Natural killer cell treated with Interleukin-12 subunit alpha and Interleukin-12 subunit beta and Interleukin-15 and Interleukin-18, amount 100 ng/mL, for 72 hours (primary cell): Measurements from ENCODE around the gene BACH2. TPM values are rescaled to one million over a fixed set of nuclear protein-coding genes. Genes with fewer than 3 reads are reported as not detected.
A peak's percentile ranks its signal among the peaks of the same experiment; 100 is the strongest.
"Not testable (repeated sequence)": the region's sequence is repeated elsewhere in the genome, so short reads cannot be mapped to it uniquely, and the experiment has no call there.

Source experiments
- ATAC-seq, 2 donors: fragments of 150-1000 bp; cut with Tn5 transposase in 1 of 2; sonication (Bioruptor Pico), chemical (Tn5 transposase) in 1 of 2; 2 replicates each; pipeline ENCODE4 v1.10.0; 2021
- DNase-seq: peaks from one replicate; pipeline ENCODE4 v3.0.0; 2022; ENCODE audit warnings: low spot score
- H3K27ac Mint-ChIP-seq, 2 donors: 1 replicate in 1 of 2; 2 replicates in 1 of 2; pipeline ENCODE4 v1.8.0; 2022; ENCODE audit warnings: mixed read lengths in 2 of 2, mild to moderate bottlenecking in 1 of 2, moderate library complexity in 1 of 2
- H3K27me3 Mint-ChIP-seq, 2 donors: 1 replicate in 1 of 2; 2 replicates in 1 of 2; pipeline ENCODE4 v1.8.0; 2022; ENCODE audit warnings: mixed read lengths in 2 of 2
- H3K36me3 Mint-ChIP-seq: one replicate; pipeline ENCODE4 v1.8.0; 2022; ENCODE audit warnings: mixed read lengths
- H3K4me1 Mint-ChIP-seq, 2 donors: 1 replicate in 1 of 2; 2 replicates in 1 of 2; pipeline ENCODE4 v1.8.0; 2022; ENCODE audit warnings: low read depth in 2 of 2, mixed read lengths in 2 of 2, mild to moderate bottlenecking in 1 of 2
- H3K4me3 Mint-ChIP-seq: one replicate; pipeline ENCODE4 v1.8.0; 2022; ENCODE audit warnings: mixed read lengths
- H3K9me3 Mint-ChIP-seq: 2 replicates; pipeline ENCODE4 v1.8.0; 2022; ENCODE audit warnings: mixed read lengths
- total RNA-seq, 2 donors: library from RNA; stranded (reverse); gene quantifications; one replicate each; pipeline ENCODE4 v1.2.3, GENCODE V29; 2022

Gene BACH2
- total RNA-seq, 2 donors from 2014 or later = 3.1 to 5.8 TPM

DNA sequence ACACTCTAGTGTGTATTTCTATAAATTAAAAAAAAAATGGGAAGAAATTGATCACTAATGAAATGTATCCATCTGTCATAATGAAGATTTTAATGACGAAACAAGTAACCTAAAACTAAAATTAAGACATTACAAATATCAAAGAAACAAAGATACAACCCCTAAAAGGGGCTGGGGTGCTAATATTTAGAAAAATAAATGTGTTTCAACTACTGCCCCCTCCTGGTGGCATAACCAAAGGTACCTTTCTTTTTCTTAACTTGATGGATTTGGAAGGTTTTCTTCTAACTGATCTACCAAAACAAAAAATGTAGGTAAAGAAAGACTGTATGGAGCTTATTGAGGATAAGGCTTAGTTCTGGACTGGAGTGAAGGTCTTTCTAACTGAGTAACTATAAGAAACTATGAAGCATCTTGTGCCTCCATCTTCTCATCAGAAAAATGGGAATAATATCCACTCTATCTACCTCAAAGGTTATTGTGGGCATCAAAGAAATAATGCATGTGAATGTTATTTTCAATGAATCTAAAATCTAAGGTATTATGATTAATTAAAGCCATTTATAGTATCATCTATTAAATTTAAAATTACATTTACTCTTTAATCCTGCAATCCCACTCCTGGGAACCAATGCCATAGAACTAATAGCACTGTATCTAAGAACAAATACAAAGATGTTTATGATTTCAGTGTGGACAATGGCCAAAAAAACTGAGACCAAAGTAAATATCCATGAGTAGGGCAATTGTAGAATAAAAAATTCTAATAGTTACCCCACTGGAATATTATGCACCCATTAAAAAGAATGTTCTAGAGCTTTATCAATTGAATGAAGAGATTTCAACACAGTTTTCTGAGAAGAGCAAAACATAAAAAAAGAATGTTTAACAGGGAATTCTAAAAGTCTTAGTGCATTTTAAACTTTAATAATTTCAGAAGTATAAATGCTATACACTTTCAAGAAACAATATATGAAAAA is 117.2 kb downstream of the BACH2 start:
- H3K36me3 Mint-ChIP-seq = no peaks in the 10 kb centered on the region
- DNase-seq = no peak
- no peak overlapping the region for H3K4me3 Mint-ChIP-seq
- no peak for ATAC-seq
- H3K4me1 Mint-ChIP-seq = peaks cover 26 to 32% of the 10 kb centered on the region in 2 donors
- H3K27ac Mint-ChIP-seq = no peak overlapping the region
- H3K9me3 Mint-ChIP-seq = no peaks in the 10 kb centered on the region
- peaks cover 0 to 2% of the 10 kb centered on the region in 2 donors for H3K27me3 Mint-ChIP-seq

DNA sequence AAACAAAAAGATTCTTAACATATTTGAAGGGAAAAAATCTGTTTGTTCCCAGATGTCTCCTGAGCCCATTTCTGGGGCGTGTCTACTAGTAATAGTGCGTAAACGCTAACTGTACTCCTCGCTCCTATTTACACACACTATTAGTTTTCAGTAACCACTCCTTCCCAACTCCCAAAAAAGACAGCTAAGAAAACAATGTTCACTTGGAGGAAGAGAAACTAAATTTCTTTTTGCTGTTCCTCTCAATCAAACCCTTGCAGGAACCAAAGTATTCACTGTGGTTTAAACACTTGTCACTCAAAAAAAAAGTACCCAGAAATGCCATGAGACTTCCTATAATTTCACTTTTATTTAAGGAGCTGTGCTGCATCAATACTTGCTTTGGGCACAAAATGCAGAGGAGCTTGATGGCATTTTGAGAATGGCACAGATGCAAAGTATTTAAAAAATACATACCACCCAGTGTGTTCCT is 118.2 kb downstream of the BACH2 start:
- H3K4me1 Mint-ChIP-seq = peaks cover 26 to 32% of the 10 kb centered on the region in 2 donors
- H3K36me3 Mint-ChIP-seq = no peaks in the 10 kb centered on the region
- H3K9me3 Mint-ChIP-seq = no peaks in the 10 kb centered on the region
- H3K4me3 Mint-ChIP-seq = peak overlapping the region; percentile 25
- ATAC-seq (no peak), DNase-seq (no peak)
- peak overlapping the region in 1 of 2 donors; percentile 64 for H3K27ac Mint-ChIP-seq
- peaks cover 0 to 2% of the 10 kb centered on the region in 2 donors for H3K27me3 Mint-ChIP-seq

DNA sequence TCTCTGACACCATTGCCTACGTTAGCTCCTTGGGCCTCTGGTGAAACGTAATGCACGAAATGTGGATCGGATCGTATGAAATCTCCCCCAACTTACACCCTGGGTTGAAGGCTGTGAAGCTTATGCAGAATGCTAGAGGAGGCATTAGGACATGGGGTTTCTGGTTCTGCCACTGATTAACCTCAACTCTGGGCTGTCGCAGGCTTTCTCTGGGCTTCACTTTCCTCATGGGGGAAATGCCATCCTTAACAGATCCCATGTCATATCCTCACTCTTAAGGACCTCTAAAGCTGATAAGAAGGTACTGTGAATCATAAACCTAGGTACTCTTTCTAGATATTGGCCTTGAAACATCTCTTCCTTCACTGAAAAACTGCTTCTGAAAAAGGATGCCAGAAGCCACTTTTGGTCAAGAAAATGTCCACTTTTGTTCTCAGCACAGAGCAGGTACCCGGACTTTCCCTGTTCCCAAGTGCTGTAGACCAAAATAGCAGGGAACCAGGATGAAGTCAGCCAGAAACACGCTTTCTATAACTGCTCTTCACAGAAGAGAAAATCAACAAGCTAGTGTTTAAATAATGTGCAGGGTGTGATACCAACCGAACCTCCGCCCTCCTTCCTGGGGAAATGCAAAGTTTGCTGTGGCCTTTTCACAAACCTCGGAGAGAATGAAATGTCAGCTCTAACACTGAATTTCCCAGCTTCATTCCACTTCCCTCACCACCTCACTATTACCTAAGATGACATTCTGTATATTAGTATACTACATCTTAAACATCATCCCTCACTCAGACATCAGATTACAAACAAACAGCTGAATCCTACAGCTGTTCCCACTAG is 118.9 kb downstream of the BACH2 start:
- H3K36me3 Mint-ChIP-seq = no peaks in the 10 kb centered on the region
- peaks cover 0 to 2% of the 10 kb centered on the region in 2 donors for H3K27me3 Mint-ChIP-seq
- DNase-seq (no peak), ATAC-seq (peak in 1 of 2 donors; percentile 8)
- H3K4me3 Mint-ChIP-seq = peak overlapping the region; percentile 25
- no peaks in the 10 kb centered on the region for H3K9me3 Mint-ChIP-seq
- H3K4me1 Mint-ChIP-seq = peaks cover 26 to 32% of the 10 kb centered on the region in 2 donors
- H3K27ac Mint-ChIP-seq = peak overlapping the region in 1 of 2 donors; percentile 64

DNA sequence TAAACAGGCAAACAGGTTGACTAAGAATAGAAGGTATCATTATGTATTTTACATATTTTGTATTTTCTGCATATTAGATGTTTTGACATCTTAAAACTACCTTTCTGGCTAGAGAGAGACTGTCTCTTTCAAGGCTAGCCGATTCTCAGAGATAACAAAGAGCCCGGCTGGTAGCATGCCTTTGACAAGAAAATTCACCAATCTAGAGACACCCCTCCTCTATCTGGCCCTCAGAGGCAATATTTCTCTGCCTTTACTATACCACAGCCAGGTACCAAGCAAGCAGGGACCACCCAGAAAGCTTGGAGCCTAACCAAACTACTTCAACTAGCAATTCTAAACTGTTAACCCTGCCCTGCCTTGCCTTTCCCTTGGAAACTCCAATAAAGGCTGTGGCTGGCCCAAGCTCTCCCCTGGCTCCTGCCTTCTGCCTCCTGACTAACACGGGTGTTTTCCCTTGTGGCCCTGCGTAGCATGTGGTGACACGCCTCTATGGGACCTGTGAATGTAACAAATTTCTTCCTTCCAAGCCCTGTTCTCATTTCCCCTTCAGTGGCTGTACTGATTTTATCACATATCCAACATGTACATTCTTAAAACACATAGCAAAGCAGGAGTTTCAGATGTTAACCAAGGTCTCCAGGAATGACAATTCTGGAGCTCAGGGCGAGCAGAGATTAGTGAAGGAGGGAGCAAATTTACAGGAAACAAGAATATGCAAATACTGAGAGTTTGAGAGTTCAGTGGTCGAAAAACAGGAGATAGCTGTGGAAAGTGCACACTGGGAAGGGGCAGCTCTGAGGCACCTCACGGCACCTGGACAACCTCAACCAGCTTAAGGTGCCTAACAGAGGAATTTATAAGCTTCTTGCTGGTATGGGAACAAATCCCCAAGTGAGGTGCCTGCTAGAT is 120.8 kb downstream of the BACH2 start:
- Mint-ChIP-seq H3K27ac (peak overlapping the region in 1 of 2 donors; percentile 1), H3K4me1 (peaks cover 26 to 32% of the 10 kb centered on the region in 2 donors), H3K27me3 (peaks cover 0 to 2% of the 10 kb centered on the region in 2 donors), H3K9me3 (no peaks in the 10 kb centered on the region), H3K36me3 (no peaks in the 10 kb centered on the region), H3K4me3 (peak overlapping the region; percentile 26)
- peak; percentile 88 to 94 for ATAC-seq
- DNase-seq = peak; percentile 69

DNA sequence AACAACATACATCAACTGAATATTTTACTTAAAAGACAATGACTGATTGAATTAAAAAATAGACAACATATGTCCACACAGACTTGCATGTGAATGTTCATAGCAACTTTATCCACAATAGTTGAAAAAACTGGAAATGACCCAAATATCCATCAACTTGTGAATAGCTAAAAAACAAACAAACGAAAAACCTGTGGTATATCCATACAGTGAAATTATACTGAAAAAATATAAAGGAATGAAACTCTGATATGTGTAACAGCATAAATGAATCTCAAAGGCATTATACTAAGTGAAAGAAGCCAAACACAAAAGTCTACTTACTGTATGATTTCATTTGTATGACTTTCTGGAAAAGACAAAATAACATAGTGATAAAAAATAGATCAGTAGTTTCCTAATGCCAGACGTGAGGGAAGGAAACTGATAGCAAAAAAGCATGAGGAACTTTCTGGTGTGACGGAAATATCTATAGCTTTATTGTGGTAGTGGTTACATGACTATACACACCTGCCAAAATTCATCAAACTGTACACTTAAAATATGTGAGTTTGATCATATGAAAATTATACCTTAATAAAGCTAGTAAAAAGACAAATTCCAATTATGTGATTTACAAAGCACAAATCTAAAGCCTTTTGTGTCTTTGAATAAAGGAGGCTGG is 123.2 kb downstream of the BACH2 start:
- H3K27me3 Mint-ChIP-seq = peaks cover 0 to 2% of the 10 kb centered on the region in 2 donors
- no peak overlapping the region for H3K27ac Mint-ChIP-seq
- DNase-seq = no peak
- no peak for ATAC-seq
- H3K4me3 Mint-ChIP-seq = no peak overlapping the region
- H3K9me3 Mint-ChIP-seq = no peaks in the 10 kb centered on the region
- H3K4me1 Mint-ChIP-seq = peaks cover 20 to 32% of the 10 kb centered on the region in 2 donors
- no peaks in the 10 kb centered on the region for H3K36me3 Mint-ChIP-seq

DNA sequence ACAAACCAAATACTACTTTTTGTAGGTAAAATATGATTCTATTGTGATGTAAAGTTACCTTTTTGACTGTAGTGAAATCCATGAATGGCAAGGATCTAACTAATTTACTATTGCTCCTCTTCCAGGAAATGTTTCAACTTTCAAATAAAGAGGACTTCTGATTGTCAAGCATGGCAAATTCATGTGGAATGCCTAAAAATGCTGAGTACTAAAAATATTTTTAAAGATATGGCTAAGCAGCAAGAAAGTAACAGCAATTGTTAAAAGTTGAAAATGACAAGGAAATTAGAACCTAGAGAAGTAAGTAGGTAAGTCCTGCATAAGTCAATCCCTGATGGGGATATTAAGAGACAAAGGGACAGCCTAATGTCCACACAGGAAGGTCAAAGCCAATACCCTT is 126.0 kb downstream of the BACH2 start:
- Mint-ChIP-seq H3K27me3 (no peaks in the 10 kb centered on the region), H3K4me3 (no peak overlapping the region), H3K36me3 (no peaks in the 10 kb centered on the region), H3K27ac (no peak overlapping the region), H3K4me1 (peaks cover under 1 to 5% of the 10 kb centered on the region in 2 donors), H3K9me3 (no peaks in the 10 kb centered on the region)
- DNase-seq (no peak), ATAC-seq (no peak)

DNA sequence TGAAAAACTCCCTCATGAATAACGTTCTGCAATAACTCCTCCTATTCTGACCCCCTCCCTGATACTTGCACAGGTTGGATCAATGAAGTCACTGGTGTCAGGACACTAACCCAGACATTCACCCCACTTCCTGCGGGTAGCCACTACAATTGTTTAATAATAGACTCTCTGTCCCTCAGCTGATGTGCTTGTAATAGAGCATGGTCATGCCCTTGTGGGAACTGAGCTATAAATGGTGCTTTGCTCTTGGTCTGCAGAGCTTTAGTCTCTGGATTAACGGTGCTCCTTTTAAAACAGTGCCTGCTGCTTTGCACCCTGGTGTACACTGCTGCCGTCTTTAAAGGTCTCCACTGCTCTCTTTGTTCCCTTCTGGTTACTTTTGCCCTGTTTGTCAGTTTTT is 127.3 kb downstream of the BACH2 start:
- ATAC-seq = no peak
- no peak overlapping the region for H3K27ac Mint-ChIP-seq
- DNase-seq = no peak
- no peaks in the 10 kb centered on the region for H3K9me3 Mint-ChIP-seq
- H3K27me3 Mint-ChIP-seq = no peaks in the 10 kb centered on the region
- H3K4me1 Mint-ChIP-seq = peaks cover 0 to 5% of the 10 kb centered on the region in 2 donors
- no peaks in the 10 kb centered on the region for H3K36me3 Mint-ChIP-seq
- no peak overlapping the region for H3K4me3 Mint-ChIP-seq

DNA sequence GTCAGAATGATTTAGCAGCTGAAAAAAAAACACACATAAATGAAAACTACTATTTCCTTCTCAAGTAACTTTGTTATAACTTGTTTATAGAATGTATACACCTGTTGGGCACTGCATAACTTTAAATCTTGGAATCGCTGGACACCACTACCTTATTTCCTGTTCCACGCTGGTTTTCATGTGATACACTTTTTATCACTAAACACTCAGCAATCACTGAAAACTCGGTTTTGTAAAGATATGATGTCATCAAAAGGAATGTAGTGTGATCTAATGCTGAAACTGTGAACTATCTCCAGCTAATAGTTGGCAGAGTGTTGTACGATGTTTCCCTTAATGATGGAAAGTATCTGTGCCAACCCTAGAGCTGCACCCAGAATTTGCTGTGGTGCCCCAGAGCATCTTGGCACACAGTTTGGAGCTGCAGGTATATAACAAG is 127.9 kb downstream of the BACH2 start:
- H3K27me3 Mint-ChIP-seq = peaks cover 0 to 4% of the 10 kb centered on the region in 2 donors
- H3K36me3 Mint-ChIP-seq = no peaks in the 10 kb centered on the region
- DNase-seq (no peak), ATAC-seq (no peak)
- H3K4me1 Mint-ChIP-seq = peaks cover 0 to 5% of the 10 kb centered on the region in 2 donors
- H3K4me3 Mint-ChIP-seq = no peak overlapping the region
- H3K9me3 Mint-ChIP-seq = no peaks in the 10 kb centered on the region
- no peak overlapping the region for H3K27ac Mint-ChIP-seq

DNA sequence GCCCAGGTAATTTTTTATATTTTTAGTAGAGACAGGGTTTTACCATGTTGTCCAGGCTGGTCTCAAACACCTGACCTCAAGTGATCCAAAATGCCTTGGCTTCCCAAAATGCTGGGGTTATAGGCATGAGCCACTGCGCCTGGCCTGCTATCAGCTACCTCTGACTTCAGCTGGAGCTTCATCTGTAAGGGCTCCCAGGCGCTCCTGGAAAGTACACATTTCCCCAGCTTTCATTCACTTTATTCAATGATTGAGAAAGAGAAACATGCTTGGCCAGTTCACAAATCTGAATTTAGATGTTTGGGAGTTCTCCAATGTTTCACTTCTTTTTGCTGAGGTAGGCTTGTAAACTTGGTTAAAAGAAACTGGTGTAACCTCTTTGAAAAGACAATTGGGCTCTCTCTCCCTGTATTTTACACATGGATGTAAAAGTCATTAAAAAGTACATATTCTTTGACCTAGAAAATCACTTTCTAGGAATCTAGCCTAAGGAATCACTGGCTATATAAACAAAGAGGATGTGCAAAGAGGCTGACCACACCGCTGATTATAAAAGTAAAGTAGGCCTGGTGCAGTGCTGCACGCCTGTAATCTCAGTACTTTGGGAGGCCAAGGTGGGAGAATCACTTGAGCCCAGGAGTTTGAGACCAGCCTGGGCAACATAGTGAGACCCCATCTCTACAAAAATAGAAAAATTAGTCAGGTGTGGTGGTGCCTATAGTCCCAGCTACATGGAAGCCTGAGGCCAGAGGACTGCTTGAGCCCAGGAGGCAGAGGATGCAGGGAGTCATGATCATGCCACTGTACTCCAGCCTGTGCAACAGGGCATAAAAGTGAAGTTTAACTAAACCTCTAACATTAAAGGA is 128.9 kb downstream of the BACH2 start:
- Mint-ChIP-seq H3K27me3 (peaks cover 0 to 7% of the 10 kb centered on the region in 2 donors), H3K36me3 (no peaks in the 10 kb centered on the region), H3K4me3 (no peak overlapping the region), H3K27ac (no peak overlapping the region), H3K4me1 (peaks cover 0 to 5% of the 10 kb centered on the region in 2 donors), H3K9me3 (no peaks in the 10 kb centered on the region)
- DNase-seq = no peak
- ATAC-seq = no peak

DNA sequence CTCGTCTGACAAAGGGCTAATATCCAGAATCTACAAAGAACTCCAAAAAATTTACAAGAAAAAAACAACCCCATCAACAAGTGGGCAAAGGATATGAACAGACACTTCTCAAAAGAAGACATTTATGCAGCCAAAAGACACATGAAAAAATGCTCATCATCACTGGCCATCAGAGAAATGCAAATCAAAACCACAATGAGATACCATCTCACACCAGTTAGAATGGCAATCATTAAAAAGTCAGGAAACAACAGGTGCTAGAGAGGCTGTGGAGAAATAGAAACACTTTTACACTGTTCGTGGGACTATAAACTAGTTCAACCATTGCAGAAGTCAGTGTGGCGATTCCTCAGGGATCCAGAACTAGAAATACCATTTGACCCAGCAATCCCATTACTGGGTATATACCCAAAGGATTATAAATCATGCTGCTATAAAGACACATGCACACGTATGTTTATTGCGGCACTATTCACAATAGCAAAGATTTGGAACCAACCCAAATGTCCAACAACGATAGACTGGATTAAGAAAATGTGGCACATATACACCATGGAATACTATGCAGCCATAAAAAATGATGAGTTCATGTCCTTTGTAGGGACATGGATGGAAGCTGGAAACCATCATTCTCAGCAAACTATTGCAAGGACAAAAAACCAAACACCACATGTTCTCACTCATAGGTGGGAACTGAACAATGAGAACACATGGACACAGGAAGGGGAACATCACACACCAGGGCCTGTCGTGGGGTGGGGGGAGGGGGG is 130.3 kb downstream of the BACH2 start:
- not testable (repeated sequence) for DNase-seq, H3K4me3 Mint-ChIP-seq, H3K36me3 Mint-ChIP-seq, H3K27me3 Mint-ChIP-seq, ATAC-seq, H3K4me1 Mint-ChIP-seq, H3K9me3 Mint-ChIP-seq, H3K27ac Mint-ChIP-seq

DNA sequence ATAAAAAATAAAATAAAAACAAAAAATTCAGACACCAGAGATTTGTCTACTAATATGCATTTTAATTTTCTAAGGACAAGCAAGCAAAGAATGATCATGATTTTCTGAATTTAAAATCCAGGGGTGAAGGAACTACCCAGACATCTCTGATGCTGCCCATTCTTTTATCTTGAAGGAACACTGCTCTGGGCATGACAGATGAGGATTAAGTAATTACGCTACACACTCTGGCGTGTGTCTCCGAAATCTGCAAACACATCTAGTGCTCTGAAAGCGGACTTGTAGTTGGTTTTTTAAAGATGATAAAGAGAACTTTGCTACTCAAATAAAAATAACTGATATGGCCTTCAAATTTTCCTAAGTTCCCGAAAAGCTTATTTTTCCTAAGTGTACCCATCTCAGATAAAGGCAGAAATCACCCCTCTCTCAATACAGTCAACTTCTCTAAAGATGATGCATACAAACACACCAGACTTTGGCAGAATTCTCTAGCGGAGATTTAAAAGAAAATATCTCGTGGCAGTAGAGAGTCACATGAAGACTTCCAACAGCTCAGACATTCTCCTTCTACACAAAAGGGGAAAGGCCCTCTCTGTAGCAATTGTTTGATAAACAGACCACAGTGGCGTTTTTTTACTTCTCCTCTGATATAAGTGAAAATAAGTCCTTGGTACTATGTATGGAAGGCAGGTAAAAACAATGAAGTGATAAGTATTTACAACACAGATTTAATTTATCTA is 133.8 kb downstream of the BACH2 start:
- DNase-seq (no peak), ATAC-seq (no peak)
- Mint-ChIP-seq H3K27me3 (peaks cover 2 to 14% of the 10 kb centered on the region in 2 donors), H3K9me3 (no peaks in the 10 kb centered on the region), H3K27ac (no peak overlapping the region), H3K4me3 (no peak overlapping the region), H3K4me1 (peaks cover 0 to 4% of the 10 kb centered on the region in 2 donors), H3K36me3 (no peaks in the 10 kb centered on the region)
